K562 (cell line): ENCODE data around the gene XPNPEP3. TPM values are rescaled to one million over a fixed set of nuclear protein-coding genes. Genes with fewer than 3 reads are reported as not detected.

Experiments
- BMI1 ChIP-seq: fragments of 150-350 bp; IDR thresholded peaks from 2 replicates; pipeline ENCODE4 v1.6.1; 2014; ENCODE audit warnings: low read length
- CHCHD3 ChIP-seq: fragments of 250-450 bp; sonication (Bioruptor Pico); IDR thresholded peaks from 2 replicates; pipeline ENCODE4 v2.1.2; 2022; ENCODE audit warnings: mild to moderate bottlenecking
- DLX4 ChIP-seq: fragments of 250-450 bp; sonication (Bioruptor Pico); IDR thresholded peaks from 2 replicates; pipeline ENCODE4 v1.6.1; 2021; ENCODE audit warnings: mild to moderate bottlenecking
- FOXA1 ChIP-seq: fragments of 450-650 bp; IDR thresholded peaks from 2 replicates; pipeline ENCODE4 v1.6.1; 2016; ENCODE audit warnings: mild to moderate bottlenecking, borderline replicate concordance
- GTF2E2 ChIP-seq: fragments of 200-800 bp; sonication (Bioruptor generic); IDR thresholded peaks from 2 replicates; pipeline ENCODE4 v1.6.1; 2016; ENCODE audit warnings: missing genetic modification characterization, missing compliant biosample characterization
- HDAC3 ChIP-seq: fragments of 450-650 bp; IDR thresholded peaks from 2 replicates; pipeline ENCODE4 v1.6.1; 2018; ENCODE audit warnings: borderline replicate concordance, mild to moderate bottlenecking, moderate library complexity; ENCODE audit not compliant: partially characterized antibody
- MCM7 ChIP-seq, 2 experiments: fragments of 450-650 bp; IDR thresholded peaks; 2 replicates each; pipeline ENCODE4 v1.6.1; 2016 to 2018
- PHB ChIP-seq: fragments of 250-450 bp; sonication (Bioruptor Pico); IDR thresholded peaks from 2 replicates; pipeline ENCODE4 v1.5.0; 2021
- POLR2AphosphoS2 ChIP-seq: IDR thresholded peaks from 2 replicates; pipeline ENCODE4 v1.6.1; 2012; ENCODE audit warnings: low read length, improper control_type of control experiment
- RBM15 ChIP-seq: fragments of 200-400 bp; formaldehyde crosslinking; IDR thresholded peaks from 2 replicates; pipeline ENCODE4 v1.6.1; 2018; ENCODE audit warnings: mild to moderate bottlenecking, low read length, moderate library complexity; ENCODE audit not compliant: insufficient read depth
- RUNX1 ChIP-seq: sonication (generic); IDR thresholded peaks from 2 replicates; pipeline ENCODE4 v1.6.1; 2016; ENCODE audit warnings: antibody characterized with exemption, low read depth
- SAFB2 ChIP-seq: fragments of 200-400 bp; formaldehyde crosslinking; IDR thresholded peaks from 2 replicates; pipeline ENCODE4 v1.6.1; 2018; ENCODE audit warnings: borderline replicate concordance, low read length, low read depth, moderate library complexity; ENCODE audit not compliant: severe bottlenecking
- U2AF1 ChIP-seq: fragments of 200-400 bp; formaldehyde crosslinking; optimal IDR thresholded peaks from 2 replicates; pipeline ENCODE3; 2017; ENCODE audit warnings: mild to moderate bottlenecking, low read depth, low read length, moderate library complexity
- ZFP1 ChIP-seq: fragments of 450-650 bp; formaldehyde crosslinking; IDR thresholded peaks from 2 replicates; pipeline ENCODE4 v1.4.0; 2020; ENCODE audit warnings: mild to moderate bottlenecking, mixed read lengths
- ZKSCAN8 ChIP-seq: fragments of 200-800 bp; sonication (Bioruptor generic); IDR thresholded peaks from 2 replicates; pipeline ENCODE4 v1.6.1; 2016; ENCODE audit warnings: missing genetic modification characterization, missing compliant biosample characterization
- ZNF224 ChIP-seq: sonication (generic); formaldehyde crosslinking; IDR thresholded peaks from 2 replicates; pipeline ENCODE4 v1.8.0; 2022; ENCODE audit warnings: mild to moderate bottlenecking, missing genetic modification reagents
- ZNF407 ChIP-seq: fragments of 450-650 bp; IDR thresholded peaks from 2 replicates; pipeline ENCODE4 v1.6.1; 2016; ENCODE audit warnings: low read depth
- ZNF79 ChIP-seq: fragments of 250-450 bp; sonication (Bioruptor Pico); IDR thresholded peaks from 2 replicates; pipeline ENCODE4 v1.4.0; 2020; ENCODE audit warnings: low read depth, mild to moderate bottlenecking, moderate library complexity
- polyA plus RNA-seq, 8 experiments: library from polyadenylated mRNA; depleted of rRNA in 4 of 8; stranded (reverse) in 5 of 8; unstranded in 3 of 8; fragments of >200 nt; fragmentation: Nextera tagmentation in 2 of 8; fragmentation: Illumina TruSeq in 1 of 8; extraction: Ambion mirVana in 2 of 8; extraction: Trizol in 1 of 8; gene quantifications; 2 replicates each; pipeline versions ENCODE4 v1.2.1 to v1.2.3, GENCODE V29; 2011 to 2014; ENCODE audit warnings: inconsistent platforms in 1 of 8, missing spikeins in 1 of 8
- total RNA-seq, 7 experiments: library from RNA; depleted of rRNA in 6 of 7; stranded (reverse); fragments of >200 nt in 6 of 7; fragmentation: Illumina TruSeq in 2 of 7; extraction: Trizol in 2 of 7; gene quantifications; 2 replicates each; pipeline versions ENCODE4 v1.2.1 to v1.2.3, GENCODE V29; 2011 to 2021; ENCODE audit warnings: low replicate concordance in 1 of 7
- TF ChIP-seq, protein P1 (sequence below): fragments of 450-650 bp; IDR thresholded peaks from 2 replicates; pipeline ENCODE4 v1.6.1; 2017; ENCODE audit warnings: antibody characterized with exemption
- TF ChIP-seq, protein P2 (sequence below): fragments of 250-450 bp; sonication (Bioruptor Pico); IDR thresholded peaks from 2 replicates; pipeline ENCODE4 v1.9.0; 2021; ENCODE audit warnings: mild to moderate bottlenecking

Gene XPNPEP3
- total and polyA plus RNA-seq, 9 of the 15 experiments (the other 6 are each of a cell fraction or from before 2014, with no cell fraction given): 9.1 to 22.6 (median 15.6) TPM

- TF ChIP-seq ZNF407 (no peak), ZNF79 (CRISPR knock-in tag) (peak; percentile 98), DLX4 (0 out of 2 replicates have a peak, but pooled peaks have one; percentile 74), MCM7 (IDR thresholded peaks at IDR 0.05) (no peak), U2AF1 (no peak), ZKSCAN8 (CRISPR knock-in tag) (peak; percentile 99), POLR2AphosphoS2 (no peak), ZFP1 (CRISPR knock-in tag) (peak; percentile 99), RUNX1 (no peak), CHCHD3 (peak; percentile 80; the same call in 1 of the 2 replicates), BMI1 (no peak), RBM15 (no peak), SAFB2 (no peak), PHB (CRISPR knock-in tag) (peak; percentile 81; the same call in 1 of the 2 replicates), GTF2E2 (tag) (peak; percentile 95; the same call in 1 of the 2 replicates), FOXA1 (no peak), ZNF224 (no peak), HDAC3 (peak; percentile 84)
- TF ChIP-seq, protein P1, sequence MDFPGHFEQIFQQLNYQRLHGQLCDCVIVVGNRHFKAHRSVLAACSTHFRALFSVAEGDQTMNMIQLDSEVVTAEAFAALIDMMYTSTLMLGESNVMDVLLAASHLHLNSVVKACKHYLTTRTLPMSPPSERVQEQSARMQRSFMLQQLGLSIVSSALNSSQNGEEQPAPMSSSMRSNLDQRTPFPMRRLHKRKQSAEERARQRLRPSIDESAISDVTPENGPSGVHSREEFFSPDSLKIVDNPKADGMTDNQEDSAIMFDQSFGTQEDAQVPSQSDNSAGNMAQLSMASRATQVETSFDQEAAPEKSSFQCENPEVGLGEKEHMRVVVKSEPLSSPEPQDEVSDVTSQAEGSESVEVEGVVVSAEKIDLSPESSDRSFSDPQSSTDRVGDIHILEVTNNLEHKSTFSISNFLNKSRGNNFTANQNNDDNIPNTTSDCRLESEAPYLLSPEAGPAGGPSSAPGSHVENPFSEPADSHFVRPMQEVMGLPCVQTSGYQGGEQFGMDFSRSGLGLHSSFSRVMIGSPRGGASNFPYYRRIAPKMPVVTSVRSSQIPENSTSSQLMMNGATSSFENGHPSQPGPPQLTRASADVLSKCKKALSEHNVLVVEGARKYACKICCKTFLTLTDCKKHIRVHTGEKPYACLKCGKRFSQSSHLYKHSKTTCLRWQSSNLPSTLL: no peak
- TF ChIP-seq, protein P2, sequence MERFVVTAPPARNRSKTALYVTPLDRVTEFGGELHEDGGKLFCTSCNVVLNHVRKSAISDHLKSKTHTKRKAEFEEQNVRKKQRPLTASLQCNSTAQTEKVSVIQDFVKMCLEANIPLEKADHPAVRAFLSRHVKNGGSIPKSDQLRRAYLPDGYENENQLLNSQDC (CRISPR knock-in tag): peak; percentile 95
Observed at GRCh38 chr22:40813912-40814315, 43.0 kb upstream of the XPNPEP3 start (continued).
